GM21737 (cell line): Measurements from ENCODE around the gene PODNL1.

Experiments used
- ATAC-seq: cut with Tn5 transposase; IDR thresholded peaks from one replicate; pipeline ENCODE4 v1.9.1; 2021; ENCODE audit warnings: mild to moderate bottlenecking, moderate library complexity; ENCODE audit not compliant: unreplicated experiment

The PODNL1 gene

GRCh38 chr19:13958043-13958442 is 19.8 kb upstream of the PODNL1 start:
- no peak for ATAC-seq

- ATAC-seq: no peak
Measured at GRCh38 chr19:13957051-13957450, 18.8 kb upstream of the PODNL1 start.

- no peak for ATAC-seq
Measured at GRCh38 chr19:13956365-13956744, 18.1 kb upstream of the PODNL1 start.

GRCh38 chr19:13955662-13956364 is 17.6 kb upstream of the PODNL1 start:
- no peak for ATAC-seq

- ATAC-seq: no peak
Measured at GRCh38 chr19:13954185-13954584, 16.0 kb upstream of the PODNL1 start.

- ATAC-seq: no peak
Measured at GRCh38 chr19:13952931-13953531, 14.8 kb upstream of the PODNL1 start.

- ATAC-seq: peak; percentile 96
Measured at GRCh38 chr19:13952154-13952930, 14.1 kb upstream of the PODNL1 start, which contains the start of gene DCAF15. Gene DCAF15 (plus strand): TSS chr19:13952509. CDS start chr19:13952513, 4 bp downstream.

- ATAC-seq: peak; percentile 2
Measured at GRCh38 chr19:13951799-13952153, 13.6 kb upstream of the PODNL1 start.

- ATAC-seq: no peak
Measured at GRCh38 chr19:13951043-13951442, 12.8 kb upstream of the PODNL1 start.

GRCh38 chr19:13946414-13946813 is 8.2 kb upstream of the PODNL1 start:
- no peak for ATAC-seq

- ATAC-seq: no peak
Measured at GRCh38 chr19:13942023-13942684, 3.9 kb upstream of the PODNL1 start.

- no peak for ATAC-seq
Measured at GRCh38 chr19:13937479-13938300, 527 bp downstream of the PODNL1 start.

GRCh38 chr19:13935765-13936510 is 2.3 kb downstream of the PODNL1 start:
- ATAC-seq: no peak

- no peak for ATAC-seq
Measured at GRCh38 chr19:13934785-13935109, 3.5 kb downstream of the PODNL1 start.

- no peak for ATAC-seq
Measured at GRCh38 chr19:13932911-13933393, 5.3 kb downstream of the PODNL1 start.

- ATAC-seq: no peak
Measured at GRCh38 chr19:13932149-13932637, 6.0 kb downstream of the PODNL1 start.

GRCh38 chr19:13931391-13932148 is 6.6 kb downstream of the PODNL1 start:
- ATAC-seq: no peak

GRCh38 chr19:13930402-13930801 is 7.8 kb downstream of the PODNL1 start:
- no peak for ATAC-seq

- ATAC-seq: no peak
Measured at GRCh38 chr19:13929956-13930355, 8.3 kb downstream of the PODNL1 start.
